Right cardiac atrium (tissue), 5 donors: ENCODE measurements around the gene CACNA1H. TPM values are rescaled to one million over a fixed set of nuclear protein-coding genes. Genes with fewer than 3 reads are reported as not detected.
A peak's percentile ranks its signal among the peaks of the same experiment; 100 is the strongest.
"Not testable (repeated sequence)": the region's sequence is repeated elsewhere in the genome, so short reads cannot be mapped to it uniquely, and the experiment has no call there.

Experiments
- ATAC-seq, 2 donors: fragments of 200-7000 bp; cut with Tn5 transposase; one replicate each; pipeline versions ENCODE4 v1.8.0 to v1.9.1; 2020; ENCODE audit warnings: moderate library complexity in 2 of 2, mild to moderate bottlenecking in 1 of 2
- DNase-seq, 3 donors: peaks; one replicate each; pipeline ENCODE4 v3.0.0-alpha.2; 2020
- H3K27ac ChIP-seq: one replicate; pipeline ENCODE4 v1.5.1; 2013; ENCODE audit warnings: mild to moderate bottlenecking, low read length, control low read depth, moderate library complexity
- H3K27me3 ChIP-seq: one replicate; pipeline ENCODE4 v1.6.1; 2013; ENCODE audit not compliant: control insufficient read depth, insufficient read depth
- H3K4me1 ChIP-seq: one replicate; pipeline ENCODE4 v1.6.1; 2013; ENCODE audit warnings: low read length; ENCODE audit not compliant: control insufficient read depth, insufficient read depth
- H3K4me3 ChIP-seq: one replicate; pipeline ENCODE4 v1.5.1; 2013; ENCODE audit warnings: low read length, control low read depth
- H3K9me3 ChIP-seq: one replicate; pipeline ENCODE4 v1.6.1; 2013; ENCODE audit warnings: low read length; ENCODE audit not compliant: control insufficient read depth
- WGBS: extraction: QIAGEN DNeasy Blood & Tissue Kit; methylation state at CpG from one replicate; pipeline ENCODE4 v1.1.7; 2013; 5-methylcytosine and 5-hydroxymethylcytosine counted together
- intact Hi-C, 4 donors: fragments of 100-400 bp; cut with DNase I; formaldehyde crosslinking; loops; one replicate each; pipeline versions ENCODE4 v1.11.0 to v1.14.0; 2022 to 2023
- polyA plus RNA-seq: library from polyadenylated mRNA; stranded (reverse); fragments of 200-250 nt; gene quantifications from one replicate; pipeline ENCODE4 v1.2.3, GENCODE V29; 2013
- total RNA-seq, 4 donors: library from RNA; stranded (reverse); fragmentation: NEBNext Ultra II Directional; extraction: Animal tissue kit (Norgen Biotek cat#: 25700); gene quantifications; one replicate each; pipeline ENCODE4 v1.2.1, GENCODE V29; 2021
- donor health status: healthy with polysubstance abuse.
- donor health status: DM: no; HTN: yes; CAD: no.
- donor health status: DM: no; HTN: no; CAD: no.
- donor health status: DM: no; HTN: yes; CAD: no; lungs with severe emphysema.
- donor health status: DM: yes; HTN: yes; CAD: no.

CACNA1H gene
- total and polyA plus RNA-seq, 5 donors, result 4.2 to 7.8 (median 6.1) TPM

GRCh38 chr16:1255276-1256122, 102.6 kb downstream of the CACNA1H start, which contains the start of gene TPSD1:
TPSD1 (plus strand) TSS chr16:1256069; CDS start chr16:1256281, 212 bp downstream.
- H3K9me3 ChIP-seq, H3K4me1 ChIP-seq, H3K4me3 ChIP-seq, H3K27ac ChIP-seq, H3K27me3 ChIP-seq, intact Hi-C loops: not testable (repeated sequence)
- ATAC-seq (peak in 1 of 2 donors; percentile 17), DNase-seq (peak in 1 of 3 donors; percentile 33)
- 66% methylated on average over 26 of the region's 26 CpGs for WGBS

GRCh38 chr16:1256296-1256873, 103.5 kb downstream of the CACNA1H start:
- DNase-seq, result peak in 1 of 3 donors; percentile 52
- peak in 1 of 2 donors; percentile 7 for ATAC-seq
- H3K4me1 ChIP-seq, intact Hi-C loops, H3K27me3 ChIP-seq, H3K9me3 ChIP-seq, H3K4me3 ChIP-seq, H3K27ac ChIP-seq: not testable (repeated sequence)
- 81% methylated on average over 23 of the region's 23 CpGs for WGBS

GRCh38 chr16:1256874-1257322, 104.0 kb downstream of the CACNA1H start:
- 79% methylated on average over 22 of the region's 22 CpGs for WGBS
- no peaks in the 10 kb centered on the region for H3K4me1 ChIP-seq
- no peak for ATAC-seq
- peak in 1 of 3 donors; percentile 40 for DNase-seq
- no peak overlapping the region for H3K27ac ChIP-seq
- intact Hi-C loops, result no loop called here
- H3K4me3 ChIP-seq, result no peak overlapping the region
- H3K27me3 ChIP-seq, result no peaks in the 10 kb centered on the region
- H3K9me3 ChIP-seq, result no peaks in the 10 kb centered on the region

- Histone ChIP-seq H3K9me3 (no peaks in the 10 kb centered on the region), H3K27ac (no peak overlapping the region), H3K4me3 (no peak overlapping the region), H3K27me3 (no peaks in the 10 kb centered on the region), H3K4me1 (no peaks in the 10 kb centered on the region)
- intact Hi-C loops, result no loop called here
- WGBS, result 82% methylated on average over 34 of the region's 34 CpGs
- ATAC-seq (no peak), DNase-seq (no peak)
These were observed 104.8 kb downstream of the CACNA1H start for GRCh38 chr16:1257561-1258224.

- H3K9me3 ChIP-seq, result no peaks in the 10 kb centered on the region
- H3K27me3 ChIP-seq, result no peaks in the 10 kb centered on the region
- no peak overlapping the region for H3K4me3 ChIP-seq
- ATAC-seq (no peak), DNase-seq (no peak)
- H3K27ac ChIP-seq, result no peak overlapping the region
- 72% methylated on average over 12 of the region's 12 CpGs for WGBS
- no peaks in the 10 kb centered on the region for H3K4me1 ChIP-seq
- intact Hi-C loops, result no loop called here
These were observed 105.3 kb downstream of the CACNA1H start for GRCh38 chr16:1258225-1258600.

- WGBS, result 20% methylated on average over 42 of the region's 42 CpGs
- H3K4me1 ChIP-seq, result no peaks in the 10 kb centered on the region
- no peak overlapping the region for H3K4me3 ChIP-seq
- DNase-seq, result peak in 1 of 3 donors; percentile 28
- H3K27ac ChIP-seq, result no peak overlapping the region
- ATAC-seq, result no peak
- H3K9me3 ChIP-seq, result no peaks in the 10 kb centered on the region
- intact Hi-C loops, result no loop called here
- no peaks in the 10 kb centered on the region for H3K27me3 ChIP-seq
These were observed 106.2 kb downstream of the CACNA1H start for GRCh38 chr16:1258906-1259759.

GRCh38 chr16:1259760-1260068, 106.8 kb downstream of the CACNA1H start:
- H3K27ac ChIP-seq, result no peak overlapping the region
- no peaks in the 10 kb centered on the region for H3K27me3 ChIP-seq
- 33% methylated on average over 11 of the region's 11 CpGs for WGBS
- no peak for ATAC-seq
- no peaks in the 10 kb centered on the region for H3K9me3 ChIP-seq
- no peak for DNase-seq
- intact Hi-C loops, result no loop called here
- no peaks in the 10 kb centered on the region for H3K4me1 ChIP-seq
- H3K4me3 ChIP-seq, result no peak overlapping the region

- no peaks in the 10 kb centered on the region for H3K9me3 ChIP-seq
- no peak for ATAC-seq
- intact Hi-C loops, result no loop called here
- 74% methylated on average over 36 of the region's 36 CpGs for WGBS
- peak in 2 of 3 donors; percentile 40 to 43 for DNase-seq
- no peak overlapping the region for H3K27ac ChIP-seq
- no peaks in the 10 kb centered on the region for H3K27me3 ChIP-seq
- no peaks in the 10 kb centered on the region for H3K4me1 ChIP-seq
- H3K4me3 ChIP-seq, result no peak overlapping the region
These were observed 107.3 kb downstream of the CACNA1H start for GRCh38 chr16:1260101-1260680.

GRCh38 chr16:1261131-1261892, 108.4 kb downstream of the CACNA1H start:
- peak in 2 of 3 donors; percentile 20 to 47 for DNase-seq
- H3K27me3 ChIP-seq, result no peaks in the 10 kb centered on the region
- WGBS, result 11% methylated on average over 47 of the region's 47 CpGs

More at GRCh38 chr16:1261131-1261892, 108.4 kb downstream of the CACNA1H start:
- Histone ChIP-seq H3K27ac (no peak overlapping the region), H3K9me3 (no peaks in the 10 kb centered on the region), H3K4me3 (no peak overlapping the region), H3K4me1 (no peaks in the 10 kb centered on the region)
- intact Hi-C loops, result no loop called here
- ATAC-seq, result no peak
